Measurements from ENCODE around the gene SPACA4. TPM values are rescaled to one million over a fixed set of nuclear protein-coding genes. Genes with fewer than 3 reads are reported as not detected.

SPACA4 gene
- polyA plus RNA-seq, 3 donors, result not detected

GRCh38 chr19:48561412-48561811, 45.1 kb upstream of the SPACA4 start:
- Histone ChIP-seq H3K9ac (ENCODE audit: insufficient read depth, low read length, poor library complexity, severe bottlenecking) (no peak overlapping the region), H3K27ac (ENCODE audit: low read depth in 1 of 2, low read length in 2 of 2) (no peak overlapping the region), H3K9me3 (replicated peaks in 1 of 2; ENCODE audit: control insufficient read depth in 1 of 2, insufficient read depth in 1 of 2, low read length in 2 of 2) (no peaks in the 10 kb centered on the region), H3K79me2 (ENCODE audit: insufficient read depth, low read length) (no peaks in the 10 kb centered on the region), H2AFZ (ENCODE audit: insufficient read depth, low read depth, low read length, poor library complexity, severe bottlenecking) (no peak overlapping the region), H3K4me2 (replicated peaks; ENCODE audit: extremely low read depth, low read length, poor library complexity, severe bottlenecking) (no peak overlapping the region), H3K27me3 (ENCODE audit: control insufficient read depth in 2 of 2, insufficient read depth in 2 of 2, low read length in 2 of 2) (peaks cover 0 to 11% of the 10 kb centered on the region in 2 donors), H3K36me3 (replicated peaks in 1 of 2; ENCODE audit: control insufficient read depth in 1 of 2, insufficient read depth in 2 of 2, low read length in 2 of 2) (no peaks in the 10 kb centered on the region), H3K4me1 (ENCODE audit: control insufficient read depth in 1 of 2, insufficient read depth in 2 of 2, low read length in 2 of 2) (peaks cover 8 to 14% of the 10 kb centered on the region in 2 donors), H3K4me3 (replicated peaks in 1 of 3; ENCODE audit: low read depth in 2 of 3, low read length in 3 of 3) (no peak overlapping the region), H4K20me1 (ENCODE audit: insufficient read depth, low read length) (no peaks in the 10 kb centered on the region)
- no peak overlapping the region for H3K27ac Mint-ChIP-seq
- H3K9me3 Mint-ChIP-seq, result peaks cover 0 to 2% (median 0%) of the 10 kb centered on the region in 7 donors
- H3K4me1 Mint-ChIP-seq, result peaks cover 18% of the 10 kb centered on the region
- intact Hi-C loops (cut with micrococcal nuclease), result no loop called here
- no peak overlapping the region for H3K4me3 Mint-ChIP-seq
- H3K27me3 Mint-ChIP-seq (ENCODE audit: low read depth in 3 of 3), result peaks cover 3 to 17% (median 7%) of the 10 kb centered on the region in 3 donors
- DNase-seq, result no peak
- 100% methylated on average over 6 of the region's 11 CpGs for WGBS (ENCODE audit: insufficient coverage)
- H3K36me3 Mint-ChIP-seq, result no peaks in the 10 kb centered on the region
- no peak for TF ChIP-seq CTCF (IDR thresholded peaks at IDR 0.05)

- Mint-ChIP-seq H3K9me3 (peaks cover 0 to 3% (median 0%) of the 10 kb centered on the region in 7 donors), H3K27ac (no peak overlapping the region), H3K36me3 (no peaks in the 10 kb centered on the region), H3K4me3 (no peak overlapping the region), H3K27me3 (ENCODE audit: low read depth in 3 of 3) (peaks cover 14 to 26% (median 15%) of the 10 kb centered on the region in 3 donors), H3K4me1 (peaks cover 11% of the 10 kb centered on the region)
- Histone ChIP-seq H3K4me1 (ENCODE audit: control insufficient read depth in 1 of 2, insufficient read depth in 2 of 2, low read length in 2 of 2) (peaks cover 4 to 8% of the 10 kb centered on the region in 2 donors), H3K4me3 (replicated peaks in 1 of 3; ENCODE audit: low read depth in 2 of 3, low read length in 3 of 3) (no peak overlapping the region), H4K20me1 (ENCODE audit: insufficient read depth, low read length) (no peaks in the 10 kb centered on the region), H3K27me3 (ENCODE audit: control insufficient read depth in 2 of 2, insufficient read depth in 2 of 2, low read length in 2 of 2) (peaks cover 0 to 5% of the 10 kb centered on the region in 2 donors), H3K4me2 (replicated peaks; ENCODE audit: extremely low read depth, low read length, poor library complexity, severe bottlenecking) (no peak overlapping the region), H3K79me2 (ENCODE audit: insufficient read depth, low read length) (no peaks in the 10 kb centered on the region), H3K9ac (ENCODE audit: insufficient read depth, low read length, poor library complexity, severe bottlenecking) (no peak overlapping the region), H3K27ac (ENCODE audit: low read depth in 1 of 2, low read length in 2 of 2) (no peak overlapping the region), H3K9me3 (replicated peaks in 1 of 2; ENCODE audit: control insufficient read depth in 1 of 2, insufficient read depth in 1 of 2, low read length in 2 of 2) (no peaks in the 10 kb centered on the region), H3K36me3 (replicated peaks in 1 of 2; ENCODE audit: control insufficient read depth in 1 of 2, insufficient read depth in 2 of 2, low read length in 2 of 2) (no peaks in the 10 kb centered on the region), H2AFZ (ENCODE audit: insufficient read depth, low read depth, low read length, poor library complexity, severe bottlenecking) (no peak overlapping the region)
- WGBS (ENCODE audit: insufficient coverage), result 60% methylated on average over 1 of the region's 7 CpGs
- no peak for DNase-seq
- intact Hi-C loops (cut with micrococcal nuclease), result no loop called here
- no peak for TF ChIP-seq CTCF (IDR thresholded peaks at IDR 0.05)
Measured at GRCh38 chr19:48565090-48565489, 41.5 kb upstream of the SPACA4 start.
